Activated naive CD4-positive, alpha-beta T cell treated with Interleukin-2 at 50 U/mL for 16 hours (primary cell): ENCODE data around the gene SMIM9.

Source experiments
- DNase-seq: peaks from one replicate; pipeline ENCODE4 v3.0.0-alpha.2; 2020

Gene SMIM9

GRCh38 chrX:154776753-154777152 lies 57.7 kb downstream of the SMIM9 start:
- no peak for DNase-seq

- DNase-seq: peak; percentile 49
Measured at GRCh38 chrX:154775419-154776349, 58.8 kb downstream of the SMIM9 start.

- no peak for DNase-seq
Measured at GRCh38 chrX:154774622-154775021, 59.8 kb downstream of the SMIM9 start.
